Measurements from ENCODE around the gene EN1.
A peak's percentile ranks its signal among the peaks of the same experiment; 100 is the strongest.

Gene EN1

GRCh38 chr2:118850168-118850900, 2.9 kb upstream of the EN1 start:
- H3K36me3 Mint-ChIP-seq = no peaks in the 10 kb centered on the region
- H3K4me3 Mint-ChIP-seq = no peak overlapping the region
- peaks cover 24% of the 10 kb centered on the region for H3K4me1 Mint-ChIP-seq (ENCODE audit: low read depth)
- no peak overlapping the region for H3K27ac Mint-ChIP-seq
- no peaks in the 10 kb centered on the region for H3K9me3 Mint-ChIP-seq (ENCODE audit: low read depth)
- H3K27me3 Mint-ChIP-seq = peaks cover 49% of the 10 kb centered on the region

- Mint-ChIP-seq H3K4me3 (no peak overlapping the region), H3K27me3 (peaks cover 55% of the 10 kb centered on the region), H3K27ac (no peak overlapping the region), H3K9me3 (ENCODE audit: low read depth) (no peaks in the 10 kb centered on the region), H3K36me3 (no peaks in the 10 kb centered on the region), H3K4me1 (ENCODE audit: low read depth) (peaks cover 31% of the 10 kb centered on the region)
These were observed 2.0 kb upstream of the EN1 start for GRCh38 chr2:118849226-118850167.

- peak overlapping the region; percentile 65 for H3K4me3 Mint-ChIP-seq
- no peak overlapping the region for H3K27ac Mint-ChIP-seq
- peaks cover 34% of the 10 kb centered on the region for H3K4me1 Mint-ChIP-seq (ENCODE audit: low read depth)
- H3K27me3 Mint-ChIP-seq = peaks cover 57% of the 10 kb centered on the region
- H3K36me3 Mint-ChIP-seq = no peaks in the 10 kb centered on the region
- H3K9me3 Mint-ChIP-seq (ENCODE audit: low read depth) = no peaks in the 10 kb centered on the region
These were observed 1.2 kb upstream of the EN1 start for GRCh38 chr2:118848381-118849225.

- Mint-ChIP-seq H3K9me3 (ENCODE audit: low read depth) (no peaks in the 10 kb centered on the region), H3K36me3 (no peaks in the 10 kb centered on the region), H3K27ac (no peak overlapping the region), H3K4me1 (ENCODE audit: low read depth) (peaks cover 39% of the 10 kb centered on the region), H3K4me3 (peak overlapping the region; percentile 72), H3K27me3 (peaks cover 60% of the 10 kb centered on the region)
These were observed 319 bp upstream of the EN1 start for GRCh38 chr2:118847762-118848172.

GRCh38 chr2:118846442-118846952, 951 bp downstream of the EN1 start:
- no peak overlapping the region for H3K27ac Mint-ChIP-seq

GRCh38 chr2:118845522-118846441, 1.7 kb downstream of the EN1 start:
- peak overlapping the region; percentile 71 for H3K4me3 Mint-ChIP-seq

More at GRCh38 chr2:118846442-118846952, 951 bp downstream of the EN1 start:
- Mint-ChIP-seq H3K4me1 (ENCODE audit: low read depth) (peaks cover 44% of the 10 kb centered on the region), H3K27me3 (peaks cover 55% of the 10 kb centered on the region), H3K9me3 (ENCODE audit: low read depth) (no peaks in the 10 kb centered on the region), H3K4me3 (no peak overlapping the region), H3K36me3 (no peaks in the 10 kb centered on the region)

GRCh38 chr2:118845005-118845521, 2.4 kb downstream of the EN1 start:
- H3K27me3 Mint-ChIP-seq = peaks cover 53% of the 10 kb centered on the region
- no peaks in the 10 kb centered on the region for H3K36me3 Mint-ChIP-seq
- H3K9me3 Mint-ChIP-seq (ENCODE audit: low read depth) = no peaks in the 10 kb centered on the region
- peak overlapping the region; percentile 51 for H3K4me3 Mint-ChIP-seq
- H3K27ac Mint-ChIP-seq = no peak overlapping the region
- H3K4me1 Mint-ChIP-seq (ENCODE audit: low read depth) = peaks cover 44% of the 10 kb centered on the region

More at GRCh38 chr2:118845522-118846441, 1.7 kb downstream of the EN1 start:
- H3K27ac Mint-ChIP-seq = no peak overlapping the region
- H3K36me3 Mint-ChIP-seq = no peaks in the 10 kb centered on the region
- peaks cover 44% of the 10 kb centered on the region for H3K4me1 Mint-ChIP-seq (ENCODE audit: low read depth)
- H3K9me3 Mint-ChIP-seq (ENCODE audit: low read depth) = no peaks in the 10 kb centered on the region
- H3K27me3 Mint-ChIP-seq = peaks cover 54% of the 10 kb centered on the region

- peaks cover 44% of the 10 kb centered on the region for H3K4me1 Mint-ChIP-seq (ENCODE audit: low read depth)
- H3K27ac Mint-ChIP-seq = no peak overlapping the region
- peak overlapping the region; percentile 56 for H3K4me3 Mint-ChIP-seq
- H3K9me3 Mint-ChIP-seq (ENCODE audit: low read depth) = no peaks in the 10 kb centered on the region
- H3K36me3 Mint-ChIP-seq = no peaks in the 10 kb centered on the region
- peaks cover 56% of the 10 kb centered on the region for H3K27me3 Mint-ChIP-seq
These were observed 3.0 kb downstream of the EN1 start for GRCh38 chr2:118844261-118845004.

GRCh38 chr2:118843483-118844132, 3.8 kb downstream of the EN1 start:
- H3K27me3 Mint-ChIP-seq = peaks cover 55% of the 10 kb centered on the region
- peaks cover 42% of the 10 kb centered on the region for H3K4me1 Mint-ChIP-seq (ENCODE audit: low read depth)
- no peaks in the 10 kb centered on the region for H3K9me3 Mint-ChIP-seq (ENCODE audit: low read depth)
- H3K36me3 Mint-ChIP-seq = no peaks in the 10 kb centered on the region
- peak overlapping the region; percentile 46 for H3K27ac Mint-ChIP-seq
- H3K4me3 Mint-ChIP-seq = peak overlapping the region; percentile 56

GRCh38 chr2:118842661-118843482, 4.6 kb downstream of the EN1 start:
- peak overlapping the region; percentile 91 for H3K4me3 Mint-ChIP-seq
- no peaks in the 10 kb centered on the region for H3K9me3 Mint-ChIP-seq (ENCODE audit: low read depth)
- H3K36me3 Mint-ChIP-seq = no peaks in the 10 kb centered on the region
- H3K27ac Mint-ChIP-seq = no peak overlapping the region
- H3K4me1 Mint-ChIP-seq (ENCODE audit: low read depth) = peaks cover 37% of the 10 kb centered on the region
- peaks cover 56% of the 10 kb centered on the region for H3K27me3 Mint-ChIP-seq

GRCh38 chr2:118841828-118842461, 5.5 kb downstream of the EN1 start:
- H3K27me3 Mint-ChIP-seq = peaks cover 60% of the 10 kb centered on the region
- no peaks in the 10 kb centered on the region for H3K9me3 Mint-ChIP-seq (ENCODE audit: low read depth)
- H3K36me3 Mint-ChIP-seq = no peaks in the 10 kb centered on the region
- H3K4me1 Mint-ChIP-seq (ENCODE audit: low read depth) = peaks cover 31% of the 10 kb centered on the region
- H3K4me3 Mint-ChIP-seq = peak overlapping the region; percentile 91
- H3K27ac Mint-ChIP-seq = no peak overlapping the region

Data from activated naive CD8-positive, alpha-beta T cell (primary cell).